ENCODE data around the gene AKIRIN2. TPM values are rescaled to one million over a fixed set of nuclear protein-coding genes. Genes with fewer than 3 reads are reported as not detected.

The AKIRIN2 gene
- total and polyA plus RNA-seq, 9 of the 15 experiments (the other 6 are each of a cell fraction or from before 2014, with no cell fraction given) = 5.8 to 63.9 (median 28.1) TPM

- CTCF ChIA-PET (ENCODE audit: low intra/inter-chr PET ratio) = no interaction called here
- H3K27ac ChIP-seq (ENCODE audit: extremely low read depth, low read depth, low read length) = no peak overlapping the region
- WGBS (ENCODE audit: insufficient coverage, low coverage, missing lambda C conversion rate) = 49% methylated on average over 2 of the region's 2 CpGs
Measured at GRCh38 chr6:87714093-87714842, 12.2 kb upstream of the AKIRIN2 start.

More at GRCh38 chr6:87714093-87714842, 12.2 kb upstream of the AKIRIN2 start:
- intact Hi-C loops (cut with micrococcal nuclease) = no loop called here
- no peaks in the 10 kb centered on the region for H3K9me1 ChIP-seq (ENCODE audit: control insufficient read depth, insufficient read depth, low read length)
- no peak for ATAC-seq
- DNase-seq (ENCODE audit: extremely low read depth in 1 of 4, low spot score in 3 of 4) = no peak
- POLR2A ChIA-PET = interaction anchor here (1.4 kb wide), 1 partner anchor 14 kb away, joined by 3 read pairs; no protein-coding TSS in a partner anchor
- no peaks in the 10 kb centered on the region for H4K20me1 ChIP-seq (replicated peaks; ENCODE audit: control insufficient read depth, insufficient read depth, low read length)
- H2AFZ ChIP-seq (ENCODE audit: low read depth, low read length) = no peak overlapping the region
- no peaks in the 10 kb centered on the region for H3K9me3 ChIP-seq (replicated peaks; ENCODE audit: control insufficient read depth, insufficient read depth, low read depth, low read length)
- no peak overlapping the region for H3K9ac ChIP-seq (ENCODE audit: insufficient read depth in 1 of 2, low read depth in 2 of 2, low read length in 2 of 2)
- no peak overlapping the region for H3K4me3 ChIP-seq
- peaks cover 0 to 5% of the 10 kb centered on the region in 2 experiments; a peak in 3 of 5 replicates for H3K4me1 ChIP-seq (replicated peaks in 1 of 2; ENCODE audit: control insufficient read depth in 2 of 2, insufficient read depth in 2 of 2, low read length in 2 of 2)
- no peaks in the 10 kb centered on the region for H3K27me3 ChIP-seq (ENCODE audit: control insufficient read depth in 2 of 2, insufficient read depth in 2 of 2, low read length in 2 of 2)
- in situ Hi-C loops (cut with MboI) = no loop called here
- TF ChIP-seq FIP1L1 (IDR thresholded peaks at IDR 0.05; ENCODE audit: low read depth, low read length, poor library complexity, severe bottlenecking) (no peak), MAFF (IDR thresholded peaks at IDR 0.05; ENCODE audit: low read length) (no peak), ZNF143 (CRISPR knock-in tag; IDR thresholded peaks at IDR 0.05) (no peak), MAX (CRISPR knock-in tag; IDR thresholded peaks at IDR 0.05) (no peak), ZNF75A (CRISPR knock-in tag; IDR thresholded peaks at IDR 0.05) (no peak), GATAD2A (IDR thresholded peaks at IDR 0.05) (no peak), BCL6 (CRISPR knock-in tag; IDR thresholded peaks at IDR 0.05) (no peak), ZNF445 (CRISPR knock-in tag; IDR thresholded peaks at IDR 0.05; ENCODE audit: low read depth) (no peak), PBX2 (CRISPR knock-in tag; IDR thresholded peaks at IDR 0.05; ENCODE audit: low read depth) (no peak), PBX2 (tag; conservative IDR thresholded peaks at IDR 0.05; ENCODE audit: low read depth) (no peak), SMAD4 (CRISPR knock-in tag; conservative IDR thresholded peaks at IDR 0.05) (no peak), PPARD (CRISPR knock-in tag; IDR thresholded peaks at IDR 0.05) (no peak), ZBTB1 (CRISPR knock-in tag; IDR thresholded peaks at IDR 0.05; ENCODE audit: borderline replicate concordance, low read depth) (no peak)
- no peak for FAIRE-seq
- no peak overlapping the region for H3K4me2 ChIP-seq (ENCODE audit: insufficient read depth, low read length)
- no TSS peak for BruUV-seq (replicated peaks)
- H3K79me2 ChIP-seq (ENCODE audit: control insufficient read depth, insufficient read depth, low read length) = no peaks in the 10 kb centered on the region
- H3K36me3 ChIP-seq (ENCODE audit: control insufficient read depth, insufficient read depth, low read length) = no peaks in the 10 kb centered on the region
